ENCODE results near the gene C10orf67. TPM values are rescaled to one million over a fixed set of nuclear protein-coding genes. Genes with fewer than 3 reads are reported as not detected.
"Not testable (repeated sequence)": the region's sequence is repeated elsewhere in the genome, so short reads cannot be mapped to it uniquely, and the experiment has no call there.

Gene C10orf67
- total and polyA plus RNA-seq, 5 donors: 0.18 to 0.66 (median 0.33) TPM

DNA sequence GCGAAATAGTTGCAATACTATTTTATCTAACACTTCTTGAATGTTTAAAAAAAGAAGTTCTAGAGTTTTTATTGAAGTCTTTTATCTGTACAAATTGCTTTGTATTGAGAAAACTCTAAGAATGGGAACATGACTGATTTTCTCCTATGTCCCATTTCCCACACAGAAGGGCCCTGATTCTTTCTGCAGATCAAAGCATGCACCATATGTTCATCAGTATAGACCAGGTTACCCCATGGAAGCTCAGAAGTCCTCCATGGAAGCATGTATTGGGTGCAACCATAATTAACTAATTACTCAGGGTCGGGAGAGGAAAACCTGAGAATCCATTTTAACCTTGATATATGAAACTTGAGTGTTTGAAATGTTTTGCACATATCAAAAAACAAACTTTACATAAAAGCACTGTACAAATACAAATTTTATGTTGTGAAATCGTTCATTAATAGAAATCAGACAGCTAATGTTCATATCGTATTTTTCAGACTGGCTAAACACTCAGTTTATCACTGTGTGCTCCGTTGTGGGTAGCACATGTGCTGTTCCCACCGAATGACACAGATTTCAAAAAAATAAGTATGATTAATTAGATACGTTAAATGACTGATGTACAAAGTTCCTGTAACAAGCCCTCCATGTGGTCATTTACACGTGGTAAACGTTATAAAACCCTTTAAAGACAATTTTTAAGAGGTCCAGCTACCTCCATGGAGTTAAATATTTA lies 81.0 kb downstream of the C10orf67 start:
- 67% methylated on average over 9 of the region's 9 CpGs for WGBS
- intact Hi-C loops (cut with DNase I): no loop called here

DNA sequence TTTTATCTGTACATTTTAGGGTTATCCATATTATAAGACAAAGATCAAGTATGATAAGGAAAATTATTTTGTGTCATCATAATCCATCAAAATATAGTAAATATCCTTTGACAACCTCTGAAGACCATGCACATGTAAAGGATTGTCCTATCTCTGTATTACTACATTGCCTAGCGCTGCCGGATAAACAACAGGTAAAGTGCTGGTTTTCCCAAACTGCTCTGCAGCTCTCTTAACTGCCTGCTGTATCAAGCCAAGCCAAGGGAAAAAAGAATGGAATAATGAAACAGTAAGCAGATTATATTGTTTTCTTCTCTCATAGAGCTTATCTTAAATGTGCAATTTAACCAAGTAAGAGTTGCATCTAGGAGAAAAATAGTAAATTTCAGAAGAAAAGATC lies 81.7 kb downstream of the C10orf67 start:
- Histone ChIP-seq H3K4me1 (ENCODE audit: control insufficient read depth, insufficient read depth, low read length) (no peaks in the 10 kb centered on the region), H3K27me3 (ENCODE audit: control insufficient read depth, insufficient read depth) (peaks cover 2% of the 10 kb centered on the region), H3K4me3 (ENCODE audit: low read length) (no peak overlapping the region), H3K27ac (ENCODE audit: low read length) (no peak overlapping the region), H3K9me3 (ENCODE audit: control insufficient read depth, low read length) (no peaks in the 10 kb centered on the region)
- DNase-seq: no peak
- WGBS: 81% methylated on average over 2 of the region's 2 CpGs
- no peak for ATAC-seq
- intact Hi-C loops (cut with DNase I): no loop called here

More for the DNA sequence above, 81.0 kb downstream of the C10orf67 start:
- peaks cover 2% of the 10 kb centered on the region for H3K27me3 ChIP-seq (ENCODE audit: control insufficient read depth, insufficient read depth)
- H3K27ac ChIP-seq (ENCODE audit: low read length): no peak overlapping the region
- DNase-seq (no peak), ATAC-seq (no peak)
- no peak overlapping the region for H3K4me3 ChIP-seq (ENCODE audit: low read length)
- no peaks in the 10 kb centered on the region for H3K9me3 ChIP-seq (ENCODE audit: control insufficient read depth, low read length)
- H3K4me1 ChIP-seq (ENCODE audit: control insufficient read depth, insufficient read depth, low read length): no peaks in the 10 kb centered on the region

DNA sequence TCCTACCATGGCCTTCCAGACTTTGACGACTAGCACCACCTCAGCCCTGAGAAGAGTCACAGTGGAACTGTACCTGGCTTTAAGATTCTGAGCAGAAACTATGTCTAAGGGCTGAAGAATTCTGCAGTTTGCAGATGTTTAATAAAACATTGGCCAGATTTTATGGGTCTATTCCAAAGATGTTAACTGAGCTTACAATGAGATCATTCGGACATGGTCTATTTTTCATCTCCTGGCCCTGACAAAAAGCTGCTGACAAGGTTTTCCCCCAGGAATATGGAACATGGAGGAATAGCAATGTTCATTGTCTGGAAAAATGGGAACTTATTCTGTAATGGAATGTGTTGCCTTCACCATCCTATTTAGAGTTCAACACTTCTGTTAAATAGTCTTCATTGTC lies 86.1 kb downstream of the C10orf67 start:
- Histone ChIP-seq H3K9me3 (ENCODE audit: control insufficient read depth, low read length) (no peaks in the 10 kb centered on the region), H3K27me3 (ENCODE audit: control insufficient read depth, insufficient read depth) (peaks cover 2% of the 10 kb centered on the region), H3K4me3 (ENCODE audit: low read length) (no peak overlapping the region), H3K27ac (ENCODE audit: low read length) (no peak overlapping the region), H3K4me1 (ENCODE audit: control insufficient read depth, insufficient read depth, low read length) (no peaks in the 10 kb centered on the region)
- DNase-seq (no peak), ATAC-seq (no peak)
- WGBS: 62% methylated on average over 2 of the region's 2 CpGs
- intact Hi-C loops (cut with DNase I): no loop called here

DNA sequence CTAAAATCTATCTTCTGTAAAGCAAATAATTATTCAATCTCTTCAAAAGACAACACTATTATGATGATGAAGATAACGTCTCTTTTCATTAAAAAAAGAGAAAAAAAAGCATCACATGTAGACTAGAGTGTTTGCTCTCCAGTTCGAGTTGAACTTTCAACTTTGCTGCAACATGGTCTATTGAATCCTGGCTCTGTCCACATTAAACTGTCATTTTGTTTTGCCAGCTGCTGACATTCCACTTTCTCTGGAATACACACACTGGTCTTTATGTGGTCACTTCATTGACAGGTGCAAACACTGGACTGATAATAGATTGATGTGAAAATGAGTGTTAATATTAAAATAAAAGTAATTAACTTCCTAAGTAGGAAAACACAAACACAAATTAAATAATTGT lies 90.8 kb downstream of the C10orf67 start:
- DNase-seq (no peak), ATAC-seq (no peak)
- 47% methylated on average over 2 of the region's 2 CpGs for WGBS
- H3K27me3 ChIP-seq (ENCODE audit: control insufficient read depth, insufficient read depth): no peaks in the 10 kb centered on the region
- no peak overlapping the region for H3K27ac ChIP-seq (ENCODE audit: low read length)
- no peaks in the 10 kb centered on the region for H3K9me3 ChIP-seq (ENCODE audit: control insufficient read depth, low read length)
- no peaks in the 10 kb centered on the region for H3K4me1 ChIP-seq (ENCODE audit: control insufficient read depth, insufficient read depth, low read length)
- intact Hi-C loops (cut with DNase I): no loop called here
- H3K4me3 ChIP-seq (ENCODE audit: low read length): no peak overlapping the region

DNA sequence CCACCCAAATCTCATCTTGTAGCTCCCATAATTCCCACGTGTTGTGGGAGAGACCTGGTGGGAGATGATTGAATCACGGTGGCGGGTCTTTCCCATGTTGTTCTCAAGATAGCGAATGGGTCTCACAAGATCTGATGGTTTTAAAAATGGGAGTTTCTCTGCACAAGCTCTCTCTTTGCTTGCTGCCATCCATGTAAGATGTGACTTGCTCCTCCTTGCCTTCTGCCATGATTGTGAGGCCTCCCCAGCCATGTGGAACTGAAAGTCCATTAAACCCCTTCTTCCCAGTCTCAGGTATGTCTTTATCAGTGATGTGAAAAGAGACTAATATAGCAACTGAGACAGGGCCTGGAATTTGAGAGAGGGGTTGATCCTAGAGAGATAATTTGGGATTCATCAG lies 91.7 kb downstream of the C10orf67 start:
- ATAC-seq; H3K4me1 ChIP-seq (ENCODE audit: control insufficient read depth, insufficient read depth, low read length); H3K4me3 ChIP-seq (ENCODE audit: low read length); H3K27me3 ChIP-seq (ENCODE audit: control insufficient read depth, insufficient read depth); H3K27ac ChIP-seq (ENCODE audit: low read length); H3K9me3 ChIP-seq (ENCODE audit: control insufficient read depth, low read length); intact Hi-C loops (cut with DNase I); DNase-seq: not testable (repeated sequence)
- WGBS: 86% methylated on average over 4 of the region's 4 CpGs

DNA sequence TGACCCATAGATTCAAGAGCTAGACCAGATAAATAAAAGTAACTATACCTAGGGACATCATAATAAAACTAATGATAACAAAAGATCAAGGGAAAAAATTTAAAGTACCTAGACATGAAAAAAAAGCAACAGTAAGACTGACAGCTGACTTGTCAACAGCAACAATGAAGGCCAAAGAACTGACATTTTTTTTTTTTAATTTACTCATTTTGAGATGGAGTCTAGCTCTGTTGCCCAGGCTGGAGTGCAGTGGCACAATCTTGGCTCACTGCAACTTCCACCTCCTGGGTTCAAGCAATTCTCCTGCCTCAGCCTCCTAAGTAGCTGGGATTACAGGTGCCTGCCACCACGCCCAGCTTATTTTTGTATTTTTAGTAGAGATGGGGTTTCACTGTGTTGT lies 102.8 kb downstream of the C10orf67 start:
- DNase-seq: not testable (repeated sequence)

DNA sequence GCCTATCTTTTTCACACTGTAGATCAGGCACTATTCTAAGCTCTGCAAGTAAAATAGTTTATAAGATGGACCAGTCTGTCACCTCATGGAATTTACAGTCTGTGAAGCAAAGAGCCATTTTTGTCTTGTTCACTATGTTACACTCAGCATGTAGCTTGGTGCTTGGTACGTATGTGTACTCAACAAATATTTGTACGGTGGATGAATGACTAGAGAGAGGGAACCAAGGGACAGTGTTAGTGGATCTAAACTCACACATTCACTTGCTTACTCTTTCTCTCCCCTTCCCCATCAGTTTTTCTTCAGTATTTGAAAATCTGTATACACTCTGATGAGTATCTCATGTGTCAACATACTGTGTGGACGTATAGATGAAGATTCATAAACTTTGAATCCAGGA lies 106.6 kb downstream of the C10orf67 start:
- Histone ChIP-seq H3K4me1 (ENCODE audit: control insufficient read depth, insufficient read depth, low read length) (no peaks in the 10 kb centered on the region), H3K27ac (ENCODE audit: low read length) (no peak overlapping the region), H3K9me3 (ENCODE audit: control insufficient read depth, low read length) (no peaks in the 10 kb centered on the region), H3K27me3 (ENCODE audit: control insufficient read depth, insufficient read depth) (no peaks in the 10 kb centered on the region), H3K4me3 (ENCODE audit: low read length) (no peak overlapping the region)
- DNase-seq: no peak
- 67% methylated on average over 3 of the region's 3 CpGs for WGBS
- no peak for ATAC-seq
- intact Hi-C loops (cut with DNase I): no loop called here

More for the DNA sequence above, 102.8 kb downstream of the C10orf67 start:
- H3K27ac ChIP-seq (ENCODE audit: low read length); H3K9me3 ChIP-seq (ENCODE audit: control insufficient read depth, low read length); H3K27me3 ChIP-seq (ENCODE audit: control insufficient read depth, insufficient read depth); H3K4me3 ChIP-seq (ENCODE audit: low read length); ATAC-seq; intact Hi-C loops (cut with DNase I); H3K4me1 ChIP-seq (ENCODE audit: control insufficient read depth, insufficient read depth, low read length): not testable (repeated sequence)
- 66% methylated on average over 1 of the region's 1 CpG for WGBS

DNA sequence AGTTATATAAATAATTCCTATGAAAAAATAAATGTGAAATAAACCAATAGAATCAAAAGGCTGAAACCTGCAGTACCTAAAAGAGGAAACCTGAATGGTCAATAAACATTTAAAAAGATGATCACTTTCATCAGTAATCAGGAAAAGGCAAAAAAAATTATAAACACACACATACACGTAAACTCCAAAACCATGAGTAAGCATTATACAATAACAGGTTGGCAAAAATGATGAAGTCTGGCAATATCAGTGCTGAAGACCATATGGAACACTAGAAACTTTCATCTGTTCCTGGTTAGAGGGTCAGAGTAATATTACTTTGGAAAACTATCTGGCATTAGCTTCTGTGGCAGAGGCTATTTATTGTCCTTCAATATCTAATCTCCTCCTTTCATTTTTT lies 114.0 kb downstream of the C10orf67 start:
- Histone ChIP-seq H3K4me3 (ENCODE audit: low read length) (no peak overlapping the region), H3K27me3 (ENCODE audit: control insufficient read depth, insufficient read depth) (no peaks in the 10 kb centered on the region), H3K9me3 (ENCODE audit: control insufficient read depth, low read length) (no peaks in the 10 kb centered on the region), H3K4me1 (ENCODE audit: control insufficient read depth, insufficient read depth, low read length) (no peaks in the 10 kb centered on the region), H3K27ac (ENCODE audit: low read length) (no peak overlapping the region)
- DNase-seq: no peak
- no peak for ATAC-seq
- WGBS: 80% methylated on average over 1 of the region's 1 CpG
- intact Hi-C loops (cut with DNase I): no loop called here

DNA sequence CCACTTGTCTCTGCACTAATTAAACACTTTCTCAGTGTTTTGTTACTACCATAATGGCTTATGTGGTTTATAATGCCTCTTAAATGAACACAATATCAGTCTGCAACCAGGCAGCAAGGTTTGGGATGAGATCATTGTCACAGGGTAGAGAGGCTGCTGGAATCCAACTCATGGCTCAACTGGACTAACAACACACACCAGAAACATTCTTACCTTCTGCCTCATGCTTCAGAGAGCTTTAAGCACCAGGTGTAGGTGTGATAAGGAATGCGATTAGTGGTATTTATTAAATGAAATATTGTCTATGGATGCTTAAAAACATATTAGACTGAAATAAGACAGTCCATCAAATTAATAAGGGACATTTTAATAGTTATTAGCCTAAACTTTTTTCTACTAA lies 127.1 kb downstream of the C10orf67 start:
- intact Hi-C loops (cut with DNase I): no loop called here
- Histone ChIP-seq H3K9me3 (ENCODE audit: control insufficient read depth, low read length) (no peaks in the 10 kb centered on the region), H3K27ac (ENCODE audit: low read length) (no peak overlapping the region), H3K4me3 (ENCODE audit: low read length) (no peak overlapping the region), H3K4me1 (ENCODE audit: control insufficient read depth, insufficient read depth, low read length) (no peaks in the 10 kb centered on the region), H3K27me3 (ENCODE audit: control insufficient read depth, insufficient read depth) (no peaks in the 10 kb centered on the region)
- DNase-seq: no peak
- whole genome bisulfite sequencing: 92% methylated on average over 1 of the region's 1 CpG
- ATAC-seq: no peak

DNA sequence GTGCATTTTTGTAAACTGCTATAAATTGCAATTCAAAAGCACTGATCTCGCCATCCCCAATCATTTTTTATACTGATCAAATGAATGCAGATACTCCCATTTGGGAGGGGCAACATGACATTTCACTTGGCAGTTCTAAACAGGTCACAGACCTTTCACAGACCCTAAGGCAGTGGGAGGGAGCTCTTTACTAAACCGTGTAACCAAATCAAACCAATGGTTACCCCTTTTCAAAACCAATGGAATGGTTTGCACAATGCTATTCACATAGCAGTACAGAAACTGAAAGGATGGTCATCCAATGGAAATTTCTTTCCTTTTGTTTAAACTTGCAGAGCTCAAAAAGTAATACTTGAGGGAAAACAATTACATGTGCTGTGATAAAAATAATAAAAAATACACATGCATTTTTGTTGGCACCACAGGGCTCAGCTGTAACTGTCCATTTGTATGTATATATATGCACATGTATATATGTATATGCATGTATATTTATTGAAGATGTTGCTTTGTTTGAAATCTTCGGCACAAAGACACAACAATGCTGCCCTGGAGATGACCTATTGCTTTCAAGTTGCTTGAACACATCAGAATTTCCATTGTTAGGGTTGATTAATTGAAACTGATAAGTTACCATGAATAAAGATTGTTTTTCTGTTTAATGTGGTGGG lies 138.5 kb downstream of the C10orf67 start:
- no peaks in the 10 kb centered on the region for H3K9me3 ChIP-seq (ENCODE audit: control insufficient read depth, low read length)
- no peak overlapping the region for H3K4me3 ChIP-seq (ENCODE audit: low read length)
- WGBS: 35% methylated on average over 3 of the region's 3 CpGs
- H3K4me1 ChIP-seq (ENCODE audit: control insufficient read depth, insufficient read depth, low read length): no peaks in the 10 kb centered on the region
- DNase-seq (no peak), ATAC-seq (no peak)
- H3K27ac ChIP-seq (ENCODE audit: low read length): no peak overlapping the region
- intact Hi-C loops (cut with DNase I): no loop called here
- peaks cover 12% of the 10 kb centered on the region for H3K27me3 ChIP-seq (ENCODE audit: control insufficient read depth, insufficient read depth)

DNA sequence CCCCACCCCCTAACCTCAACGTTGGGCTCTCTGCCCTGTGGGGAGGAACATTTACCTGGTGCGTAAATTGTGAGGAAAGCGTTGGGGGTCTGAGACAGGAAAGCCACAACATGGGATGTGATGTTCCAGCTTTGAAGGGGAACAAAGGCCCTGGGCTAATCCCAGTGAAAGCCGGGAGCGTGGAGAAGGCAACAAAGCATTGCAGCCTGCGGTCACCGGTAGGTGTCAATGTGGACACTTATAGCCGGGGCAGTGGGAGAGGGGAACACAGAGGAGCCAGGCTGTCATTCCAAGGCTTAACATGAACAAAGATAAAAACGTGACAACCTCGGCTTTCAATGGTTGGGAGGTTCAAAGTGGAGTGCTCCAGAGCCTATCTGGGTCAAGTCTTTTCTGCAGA lies 139.8 kb downstream of the C10orf67 start:
- WGBS: 4% methylated on average over 10 of the region's 10 CpGs
- Histone ChIP-seq H3K27me3 (ENCODE audit: control insufficient read depth, insufficient read depth) (peaks cover 17% of the 10 kb centered on the region), H3K4me1 (ENCODE audit: control insufficient read depth, insufficient read depth, low read length) (no peaks in the 10 kb centered on the region), H3K9me3 (ENCODE audit: control insufficient read depth, low read length) (no peaks in the 10 kb centered on the region), H3K27ac (ENCODE audit: low read length) (no peak overlapping the region), H3K4me3 (ENCODE audit: low read length) (no peak overlapping the region)
- ATAC-seq: no peak
- intact Hi-C loops (cut with DNase I): no loop called here
- no peak for DNase-seq
